HepG2 (cell line): ENCODE measurements around the gene IGLON5. TPM values are rescaled to one million over a fixed set of nuclear protein-coding genes. Genes with fewer than 3 reads are reported as not detected.

Experiments
- BRCA1 ChIP-seq: sonication (generic); formaldehyde crosslinking; IDR thresholded peaks from 2 replicates; pipeline ENCODE4 v1.4.0; 2020; ENCODE audit warnings: missing genetic modification reagents
- CCDC6 ChIP-seq: sonication (generic); formaldehyde crosslinking; IDR thresholded peaks from 2 replicates; pipeline ENCODE4 v1.8.1; 2022; ENCODE audit warnings: mild to moderate bottlenecking, missing genetic modification reagents, moderate library complexity
- CREM ChIP-seq, 2 experiments: sonication (generic) in 1 of 2; formaldehyde crosslinking in 1 of 2; IDR thresholded peaks; 2 replicates each; pipeline versions ENCODE4 v1.4.0 to v1.6.1; 2016 to 2020; ENCODE audit warnings: antibody characterized with exemption in 1 of 2, mild to moderate bottlenecking in 1 of 2, missing genetic modification reagents in 1 of 2
- CTCF ChIP-seq: sonication (generic); formaldehyde crosslinking; IDR thresholded peaks from 2 replicates; pipeline ENCODE4 v1.5.0; 2020; ENCODE audit warnings: mild to moderate bottlenecking, missing genetic modification reagents, moderate library complexity
- FOXA3 ChIP-seq: IDR thresholded peaks from 2 replicates; pipeline ENCODE4 v1.6.1; 2016; ENCODE audit warnings: missing genetic modification reagents, missing compliant biosample characterization
- PHF5A ChIP-seq: IDR thresholded peaks from one replicate; pipeline ENCODE4 v1.6.1; 2018; ENCODE audit warnings: low read depth, missing genetic modification reagents; ENCODE audit not compliant: unreplicated experiment
- POLR2G ChIP-seq: fragments of 200-400 bp; formaldehyde crosslinking; IDR thresholded peaks from 2 replicates; pipeline ENCODE4 v1.6.1; 2018; ENCODE audit warnings: mild to moderate bottlenecking, low read depth, low read length, moderate library complexity
- SAP130 ChIP-seq: IDR thresholded peaks from 2 replicates; pipeline ENCODE4 v1.6.1; 2016; ENCODE audit warnings: low read depth
- SIN3B ChIP-seq: fragments of 150-350 bp; IDR thresholded peaks from 2 replicates; pipeline ENCODE4 v1.6.1; 2014; ENCODE audit warnings: low read length
- YY1 ChIP-seq: IDR thresholded peaks from 2 replicates; pipeline ENCODE4 v1.6.1; 2011; ENCODE audit warnings: low read length, low read depth, moderate library complexity, mild to moderate bottlenecking; ENCODE audit not compliant: insufficient read depth, insufficient replicate concordance
- ZBTB8A ChIP-seq: sonication (generic); formaldehyde crosslinking; IDR thresholded peaks from 2 replicates; pipeline ENCODE4 v1.4.0; 2020; ENCODE audit warnings: mild to moderate bottlenecking, low read depth, missing genetic modification reagents, borderline replicate concordance
- ZC3H4 ChIP-seq: sonication (generic); formaldehyde crosslinking; IDR thresholded peaks from 2 replicates; pipeline ENCODE4 v1.4.0; 2020; ENCODE audit warnings: missing genetic modification reagents, borderline replicate concordance
- ZEB1 ChIP-seq: IDR thresholded peaks from 2 replicates; pipeline ENCODE4 v1.6.1; 2012; ENCODE audit warnings: mild to moderate bottlenecking, low read depth, inconsistent platforms; ENCODE audit not compliant: insufficient replicate concordance
- ZFP36L2 ChIP-seq: sonication (generic); formaldehyde crosslinking; IDR thresholded peaks from 2 replicates; pipeline ENCODE4 v1.4.0; 2020; ENCODE audit warnings: missing genetic modification reagents
- ZNF232 ChIP-seq: sonication (generic); formaldehyde crosslinking; IDR thresholded peaks from 2 replicates; pipeline ENCODE4 v1.4.0; 2020; ENCODE audit warnings: missing genetic modification reagents, borderline replicate concordance
- ZNF251 ChIP-seq: sonication (generic); formaldehyde crosslinking; IDR thresholded peaks from 2 replicates; pipeline ENCODE4 v1.9.0; 2021; ENCODE audit warnings: mild to moderate bottlenecking, missing genetic modification reagents
- ZNF430 ChIP-seq: sonication (generic); formaldehyde crosslinking; IDR thresholded peaks from 2 replicates; pipeline ENCODE4 v1.9.0; 2021; ENCODE audit warnings: mild to moderate bottlenecking, missing genetic modification reagents
- ZNF761 ChIP-seq: sonication (generic); formaldehyde crosslinking; conservative IDR thresholded peaks from 2 replicates; pipeline ENCODE4 v1.4.0; 2020; ENCODE audit warnings: mild to moderate bottlenecking, missing genetic modification reagents
- ZNF777 ChIP-seq: sonication (generic); formaldehyde crosslinking; IDR thresholded peaks from 2 replicates; pipeline ENCODE4 v1.4.0; 2020; ENCODE audit warnings: missing genetic modification reagents
- polyA plus RNA-seq, 8 experiments: library from polyadenylated mRNA; depleted of rRNA in 3 of 8; stranded (reverse) in 7 of 8; unstranded in 1 of 8; fragments of >200 nt; fragmentation: Illumina TruSeq in 4 of 8; extraction: Trizol in 4 of 8; gene quantifications; 2 replicates each; pipeline versions ENCODE4 v1.2.1 to v1.2.3, GENCODE V29; 2011 to 2016; ENCODE audit warnings: low read depth in 4 of 8, missing spikeins in 1 of 8, mixed read lengths in 1 of 8; ENCODE audit not compliant: insufficient read depth in 1 of 8
- total RNA-seq, 5 experiments: library from RNA; depleted of rRNA; stranded (reverse); fragments of >200 nt; fragmentation: Illumina TruSeq; extraction: Trizol; gene quantifications; 2 replicates each; pipeline ENCODE4 v1.2.3, GENCODE V29; 2016; ENCODE audit warnings: low read depth in 1 of 5
- TF ChIP-seq, protein P1 (sequence below): sonication (generic); formaldehyde crosslinking; IDR thresholded peaks from 2 replicates; pipeline ENCODE4 v1.5.0; 2020; ENCODE audit warnings: mild to moderate bottlenecking, missing genetic modification reagents, borderline replicate concordance
- TF ChIP-seq, protein P2 (sequence below): sonication (generic); formaldehyde crosslinking; IDR thresholded peaks from 2 replicates; pipeline ENCODE4 v1.4.0; 2020; ENCODE audit warnings: missing genetic modification reagents

Gene IGLON5
- total and polyA plus RNA-seq, 2 of the 13 experiments (the other 11 are each of a cell fraction or from before 2014, with no cell fraction given): 0.04 to 5.7 TPM

- TF ChIP-seq, protein P1, sequence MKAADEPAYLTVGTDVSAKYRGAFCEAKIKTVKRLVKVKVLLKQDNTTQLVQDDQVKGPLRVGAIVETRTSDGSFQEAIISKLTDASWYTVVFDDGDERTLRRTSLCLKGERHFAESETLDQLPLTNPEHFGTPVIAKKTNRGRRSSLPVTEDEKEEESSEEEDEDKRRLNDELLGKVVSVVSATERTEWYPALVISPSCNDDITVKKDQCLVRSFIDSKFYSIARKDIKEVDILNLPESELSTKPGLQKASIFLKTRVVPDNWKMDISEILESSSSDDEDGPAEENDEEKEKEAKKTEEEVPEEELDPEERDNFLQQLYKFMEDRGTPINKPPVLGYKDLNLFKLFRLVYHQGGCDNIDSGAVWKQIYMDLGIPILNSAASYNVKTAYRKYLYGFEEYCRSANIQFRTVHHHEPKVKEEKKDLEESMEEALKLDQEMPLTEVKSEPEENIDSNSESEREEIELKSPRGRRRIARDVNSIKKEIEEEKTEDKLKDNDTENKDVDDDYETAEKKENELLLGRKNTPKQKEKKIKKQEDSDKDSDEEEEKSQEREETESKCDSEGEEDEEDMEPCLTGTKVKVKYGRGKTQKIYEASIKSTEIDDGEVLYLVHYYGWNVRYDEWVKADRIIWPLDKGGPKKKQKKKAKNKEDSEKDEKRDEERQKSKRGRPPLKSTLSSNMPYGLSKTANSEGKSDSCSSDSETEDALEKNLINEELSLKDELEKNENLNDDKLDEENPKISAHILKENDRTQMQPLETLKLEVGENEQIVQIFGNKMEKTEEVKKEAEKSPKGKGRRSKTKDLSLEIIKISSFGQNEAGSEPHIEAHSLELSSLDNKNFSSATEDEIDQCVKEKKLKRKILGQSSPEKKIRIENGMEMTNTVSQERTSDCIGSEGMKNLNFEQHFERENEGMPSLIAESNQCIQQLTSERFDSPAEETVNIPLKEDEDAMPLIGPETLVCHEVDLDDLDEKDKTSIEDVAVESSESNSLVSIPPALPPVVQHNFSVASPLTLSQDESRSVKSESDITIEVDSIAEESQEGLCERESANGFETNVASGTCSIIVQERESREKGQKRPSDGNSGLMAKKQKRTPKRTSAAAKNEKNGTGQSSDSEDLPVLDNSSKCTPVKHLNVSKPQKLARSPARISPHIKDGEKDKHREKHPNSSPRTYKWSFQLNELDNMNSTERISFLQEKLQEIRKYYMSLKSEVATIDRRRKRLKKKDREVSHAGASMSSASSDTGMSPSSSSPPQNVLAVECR: peak; percentile 29; the same call in 1 of the 2 replicates
- TF ChIP-seq CTCF (CRISPR knock-in tag) (no peak), PHF5A (CRISPR knock-in tag) (no peak), ZFP36L2 (CRISPR knock-in tag) (peak; percentile 48; the same call in 1 of the 2 replicates), FOXA3 (peak; percentile 74), SAP130 (CRISPR knock-in tag) (peak; percentile 72), ZC3H4 (CRISPR knock-in tag) (peak; percentile 98), ZNF777 (CRISPR knock-in tag) (no peak), SIN3B (no peak), ZNF251 (CRISPR knock-in tag) (no peak), YY1 (peak; percentile 78), ZEB1 (peak; percentile 50), POLR2G (peak; percentile 97), CREM (IDR thresholded peaks at IDR 0.05) (peak; percentile 50; the same call in 1 of the 2 replicates), CREM (CRISPR knock-in tag; IDR thresholded peaks at IDR 0.05) (no peak), BRCA1 (no peak), ZNF761 (CRISPR knock-in tag) (0 out of 2 replicates have a peak, but pooled peaks have one; percentile 24), ZNF232 (CRISPR knock-in tag) (no peak), ZBTB8A (CRISPR knock-in tag) (no peak), CCDC6 (CRISPR knock-in tag) (0 out of 2 replicates have a peak, but pooled peaks have one; percentile 44), ZNF430 (peak; percentile 61; the same call in 1 of the 2 replicates)
- TF ChIP-seq, protein P2, sequence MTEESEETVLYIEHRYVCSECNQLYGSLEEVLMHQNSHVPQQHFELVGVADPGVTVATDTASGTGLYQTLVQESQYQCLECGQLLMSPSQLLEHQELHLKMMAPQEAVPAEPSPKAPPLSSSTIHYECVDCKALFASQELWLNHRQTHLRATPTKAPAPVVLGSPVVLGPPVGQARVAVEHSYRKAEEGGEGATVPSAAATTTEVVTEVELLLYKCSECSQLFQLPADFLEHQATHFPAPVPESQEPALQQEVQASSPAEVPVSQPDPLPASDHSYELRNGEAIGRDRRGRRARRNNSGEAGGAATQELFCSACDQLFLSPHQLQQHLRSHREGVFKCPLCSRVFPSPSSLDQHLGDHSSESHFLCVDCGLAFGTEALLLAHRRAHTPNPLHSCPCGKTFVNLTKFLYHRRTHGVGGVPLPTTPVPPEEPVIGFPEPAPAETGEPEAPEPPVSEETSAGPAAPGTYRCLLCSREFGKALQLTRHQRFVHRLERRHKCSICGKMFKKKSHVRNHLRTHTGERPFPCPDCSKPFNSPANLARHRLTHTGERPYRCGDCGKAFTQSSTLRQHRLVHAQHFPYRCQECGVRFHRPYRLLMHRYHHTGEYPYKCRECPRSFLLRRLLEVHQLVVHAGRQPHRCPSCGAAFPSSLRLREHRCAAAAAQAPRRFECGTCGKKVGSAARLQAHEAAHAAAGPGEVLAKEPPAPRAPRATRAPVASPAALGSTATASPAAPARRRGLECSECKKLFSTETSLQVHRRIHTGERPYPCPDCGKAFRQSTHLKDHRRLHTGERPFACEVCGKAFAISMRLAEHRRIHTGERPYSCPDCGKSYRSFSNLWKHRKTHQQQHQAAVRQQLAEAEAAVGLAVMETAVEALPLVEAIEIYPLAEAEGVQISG: peak; percentile 51; the same call in 1 of the 2 replicates
Observed at GRCh38 chr19:51365211-51365964, 53.9 kb downstream of the IGLON5 start (continued).
